GM10266 (cell line): Measurements from ENCODE around the gene SLC35E4.
"Not testable (repeated sequence)": the region's sequence is repeated elsewhere in the genome, so short reads cannot be mapped to it uniquely, and the experiment has no call there.

Experiments used
- DNase-seq: peaks from one replicate; pipeline ENCODE4 v3.0.0; 2012; ENCODE audit errors: extremely low spot score
- TF ChIP-seq, protein P1 (sequence below): IDR thresholded peaks from 2 replicates; pipeline ENCODE4 v1.5.1; 2012; ENCODE audit warnings: mild to moderate bottlenecking, low read depth; ENCODE audit not compliant: control insufficient read depth, insufficient read depth; ENCODE audit errors: missing control alignments

The SLC35E4 gene

DNA sequence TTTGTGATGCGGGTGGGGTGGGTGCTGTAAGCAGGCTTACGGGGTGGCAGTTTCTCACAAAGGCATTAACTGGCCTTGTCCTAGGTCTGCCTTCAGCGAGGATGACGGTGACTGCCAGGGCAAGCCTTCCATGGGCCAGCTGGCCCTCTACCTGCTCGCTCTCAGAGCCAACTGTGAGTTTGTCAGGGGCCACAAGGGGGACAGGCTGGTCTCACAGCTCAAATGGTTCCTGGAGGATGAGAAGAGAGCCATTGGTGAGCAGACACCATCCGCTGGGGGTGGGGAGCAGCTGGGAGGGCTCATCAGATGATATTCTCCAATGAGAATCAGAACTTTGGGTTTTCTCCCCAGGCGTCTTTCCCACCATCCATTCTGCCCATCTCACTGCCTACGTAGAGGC, 22.8 kb upstream of the SLC35E4 start:
- TF ChIP-seq, protein P1, sequence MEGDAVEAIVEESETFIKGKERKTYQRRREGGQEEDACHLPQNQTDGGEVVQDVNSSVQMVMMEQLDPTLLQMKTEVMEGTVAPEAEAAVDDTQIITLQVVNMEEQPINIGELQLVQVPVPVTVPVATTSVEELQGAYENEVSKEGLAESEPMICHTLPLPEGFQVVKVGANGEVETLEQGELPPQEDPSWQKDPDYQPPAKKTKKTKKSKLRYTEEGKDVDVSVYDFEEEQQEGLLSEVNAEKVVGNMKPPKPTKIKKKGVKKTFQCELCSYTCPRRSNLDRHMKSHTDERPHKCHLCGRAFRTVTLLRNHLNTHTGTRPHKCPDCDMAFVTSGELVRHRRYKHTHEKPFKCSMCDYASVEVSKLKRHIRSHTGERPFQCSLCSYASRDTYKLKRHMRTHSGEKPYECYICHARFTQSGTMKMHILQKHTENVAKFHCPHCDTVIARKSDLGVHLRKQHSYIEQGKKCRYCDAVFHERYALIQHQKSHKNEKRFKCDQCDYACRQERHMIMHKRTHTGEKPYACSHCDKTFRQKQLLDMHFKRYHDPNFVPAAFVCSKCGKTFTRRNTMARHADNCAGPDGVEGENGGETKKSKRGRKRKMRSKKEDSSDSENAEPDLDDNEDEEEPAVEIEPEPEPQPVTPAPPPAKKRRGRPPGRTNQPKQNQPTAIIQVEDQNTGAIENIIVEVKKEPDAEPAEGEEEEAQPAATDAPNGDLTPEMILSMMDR, result no peak
- no peak for DNase-seq

DNA sequence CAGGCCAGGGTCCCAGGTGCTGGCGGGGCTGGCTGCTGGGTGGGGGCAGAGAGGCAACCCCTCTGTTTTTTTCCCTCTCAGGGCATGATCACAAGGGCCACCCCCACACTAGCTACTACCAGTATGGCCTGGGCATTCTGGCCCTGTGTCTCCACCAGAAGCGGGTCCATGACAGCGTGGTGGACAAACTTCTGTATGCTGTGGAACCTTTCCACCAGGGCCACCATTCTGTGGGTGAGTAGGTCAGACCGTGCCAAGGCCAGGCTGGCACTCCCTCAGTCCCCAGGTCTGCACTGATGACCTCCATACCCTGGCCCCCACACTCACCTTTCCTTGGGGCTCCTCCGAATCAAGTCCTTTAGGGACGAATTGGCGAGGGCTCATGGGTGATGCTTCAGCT, 21.3 kb upstream of the SLC35E4 start:
- TF ChIP-seq, protein P1, result no peak
- DNase-seq, result no peak

DNA sequence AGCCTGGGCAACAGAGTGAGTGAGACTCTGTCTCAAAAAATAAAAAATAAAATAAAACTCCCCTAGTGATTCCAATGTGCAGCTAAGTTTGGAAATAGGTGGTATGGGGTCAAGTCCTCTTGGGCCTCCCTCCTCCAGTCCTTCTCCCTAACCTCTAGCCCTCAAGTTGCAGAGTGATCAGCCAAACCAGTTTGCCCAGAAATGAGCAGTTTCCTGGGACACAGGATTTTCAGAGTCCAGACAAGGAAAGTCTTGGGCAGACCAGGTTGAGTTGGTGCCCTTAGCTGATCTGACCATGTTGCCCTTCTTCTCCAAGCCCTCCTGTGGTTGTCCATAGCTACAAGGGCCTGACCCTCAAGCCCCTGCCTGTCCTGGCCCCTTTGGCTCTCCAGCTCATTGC, 20.7 kb upstream of the SLC35E4 start:
- TF ChIP-seq, protein P1, result no peak
- no peak for DNase-seq

DNA sequence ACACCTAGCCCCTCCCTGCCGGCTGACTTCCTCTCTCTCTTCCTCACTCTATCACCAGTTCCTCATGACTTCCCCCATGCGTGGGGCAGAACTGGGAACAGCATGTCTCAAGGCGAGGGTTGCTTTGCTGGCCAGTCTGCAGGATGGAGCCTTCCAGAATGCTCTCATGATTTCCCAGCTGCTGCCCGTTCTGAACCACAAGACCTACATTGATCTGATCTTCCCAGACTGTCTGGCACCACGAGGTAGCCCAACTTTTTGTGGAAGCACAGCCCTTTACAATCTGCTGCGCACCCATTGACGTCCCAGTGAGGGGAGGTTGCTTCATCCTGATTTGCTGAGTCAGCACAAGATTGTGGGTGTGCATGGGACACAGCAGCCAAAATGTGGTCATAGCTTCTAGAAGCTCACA, 20.0 kb upstream of the SLC35E4 start:
- no peak for DNase-seq
- TF ChIP-seq, protein P1, result no peak

DNA sequence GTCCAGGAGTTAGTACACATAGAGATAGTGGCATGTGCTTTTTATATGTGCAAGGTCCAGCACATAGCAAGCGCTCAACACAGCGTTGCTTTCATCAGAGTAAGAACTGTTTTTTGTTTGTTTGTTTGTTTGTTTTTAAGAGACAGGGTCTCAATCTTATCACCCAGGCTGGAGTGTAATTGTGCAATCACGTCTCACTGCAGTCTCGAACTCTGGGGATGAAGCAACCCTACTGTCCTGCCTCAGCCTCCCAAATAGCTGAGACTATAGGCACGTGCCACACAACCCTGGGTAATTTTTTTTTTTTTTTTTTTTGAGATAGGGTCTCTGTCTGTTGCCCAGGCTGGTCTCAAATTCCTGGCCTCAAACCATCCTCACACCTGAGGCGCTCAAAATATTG, 17.8 kb upstream of the SLC35E4 start:
- DNase-seq, result no peak
- TF ChIP-seq, protein P1, result no peak

DNA sequence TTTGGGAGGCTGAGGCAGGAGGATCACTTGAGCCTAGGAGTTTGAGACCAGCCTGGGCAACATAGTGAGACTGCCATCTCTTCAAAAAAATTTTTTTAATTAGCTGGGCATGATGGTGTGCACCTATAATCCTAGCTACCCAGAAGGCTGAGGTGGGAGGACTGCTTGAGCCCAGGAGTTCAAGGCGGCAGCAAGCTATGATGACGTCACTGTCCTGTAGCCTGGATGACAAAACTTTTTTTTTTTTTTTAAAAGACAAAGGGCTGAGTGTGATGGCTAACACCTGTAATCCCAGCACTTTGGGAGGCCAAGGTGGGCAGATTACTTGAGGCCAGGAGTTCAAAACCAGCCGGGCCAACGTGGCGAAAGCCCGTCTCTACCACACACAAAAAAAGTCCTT, 15.7 kb upstream of the SLC35E4 start:
- not testable (repeated sequence) for DNase-seq

DNA sequence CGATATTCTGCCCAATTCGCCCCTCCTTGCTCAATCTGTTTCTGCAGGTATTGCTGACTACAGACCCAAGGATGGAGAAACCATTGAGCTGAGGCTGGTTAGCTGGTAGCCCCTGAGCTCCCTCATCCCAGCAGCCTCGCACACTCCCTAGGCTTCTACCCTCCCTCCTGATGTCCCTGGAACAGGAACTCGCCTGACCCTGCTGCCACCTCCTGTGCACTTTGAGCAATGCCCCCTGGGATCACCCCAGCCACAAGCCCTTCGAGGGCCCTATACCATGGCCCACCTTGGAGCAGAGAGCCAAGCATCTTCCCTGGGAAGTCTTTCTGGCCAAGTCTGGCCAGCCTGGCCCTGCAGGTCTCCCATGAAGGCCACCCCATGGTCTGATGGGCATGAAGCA, 9.2 kb upstream of the SLC35E4 start:
- TF ChIP-seq, protein P1, result peak; percentile 12

DNA sequence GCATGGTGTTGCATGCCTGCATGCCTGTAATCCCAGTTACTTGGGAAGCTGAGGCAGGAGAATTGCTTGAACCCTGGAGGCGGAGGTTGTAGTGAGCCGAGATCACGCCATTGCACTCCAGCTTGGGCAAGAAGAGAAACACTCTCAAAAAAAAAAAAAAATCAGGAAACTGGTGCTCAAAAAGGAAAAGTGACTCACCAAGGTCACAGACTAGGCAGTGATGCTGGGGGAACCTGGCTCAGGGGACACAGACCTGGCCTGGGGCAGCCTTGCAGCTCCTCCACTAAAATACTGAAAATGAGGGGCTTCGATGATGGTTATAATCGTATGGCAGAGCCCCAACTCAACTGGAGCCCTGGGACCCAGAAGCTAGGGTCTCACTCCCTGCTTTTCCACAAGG, 8.1 kb upstream of the SLC35E4 start:
- DNase-seq, result no peak
- TF ChIP-seq, protein P1, result no peak

More for the DNA sequence above, 9.2 kb upstream of the SLC35E4 start:
- DNase-seq, result no peak
